Muscle of back (tissue), 11 donors: ENCODE measurements around the gene TFPI. TPM values are rescaled to one million over a fixed set of nuclear protein-coding genes. Genes with fewer than 3 reads are reported as not detected.

ENCODE experiments used
- DNase-seq, 3 donors: peaks; one replicate each; pipeline versions ENCODE4 v3.0.0 to v3.0.0-alpha.2; 2013
- polyA plus RNA-seq, 10 donors: library from polyadenylated mRNA; unstranded; fragments of 120-200 nt; gene quantifications; one replicate each; pipeline ENCODE4 v1.2.1, GENCODE V29; 2013; ENCODE audit not compliant: insufficient read length in 10 of 10

Gene TFPI
- polyA plus RNA-seq, 10 donors, result 29.1 to 68.3 (median 54.0) TPM

DNA sequence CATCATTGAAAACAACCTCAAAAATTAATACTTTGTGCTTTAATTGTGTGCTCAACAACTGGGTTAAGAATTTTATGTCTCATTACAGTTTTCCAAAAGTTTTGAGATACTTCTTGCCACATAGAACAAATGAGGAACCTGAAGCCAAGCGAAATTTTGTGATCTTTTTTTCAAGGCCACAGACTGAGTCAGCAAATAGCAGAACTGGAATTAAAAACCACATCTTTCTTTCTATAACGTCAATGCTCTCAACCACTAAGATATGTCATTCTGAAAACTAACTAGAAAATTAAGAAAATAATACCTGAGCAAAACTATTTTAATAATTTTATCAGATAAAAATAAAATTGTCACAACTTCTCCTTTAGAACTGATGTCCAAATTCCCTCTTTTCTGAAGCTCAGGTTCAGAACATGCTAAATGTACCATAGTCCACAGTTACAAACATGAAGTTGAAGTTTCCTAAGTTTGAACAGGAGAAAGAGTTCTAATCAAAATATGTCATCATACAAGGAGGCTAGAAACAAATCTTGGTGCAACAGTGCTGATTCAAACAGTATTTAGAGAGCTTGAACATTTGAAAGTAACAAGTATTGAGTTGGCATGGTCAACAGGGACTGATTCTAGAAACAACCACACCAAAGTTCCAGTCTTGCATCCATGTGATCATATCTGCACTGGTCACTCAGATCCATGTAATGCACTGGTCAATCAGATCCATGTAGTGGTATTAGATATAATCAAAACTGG, 78.6 kb downstream of the TFPI start:
- no peak for DNase-seq

DNA sequence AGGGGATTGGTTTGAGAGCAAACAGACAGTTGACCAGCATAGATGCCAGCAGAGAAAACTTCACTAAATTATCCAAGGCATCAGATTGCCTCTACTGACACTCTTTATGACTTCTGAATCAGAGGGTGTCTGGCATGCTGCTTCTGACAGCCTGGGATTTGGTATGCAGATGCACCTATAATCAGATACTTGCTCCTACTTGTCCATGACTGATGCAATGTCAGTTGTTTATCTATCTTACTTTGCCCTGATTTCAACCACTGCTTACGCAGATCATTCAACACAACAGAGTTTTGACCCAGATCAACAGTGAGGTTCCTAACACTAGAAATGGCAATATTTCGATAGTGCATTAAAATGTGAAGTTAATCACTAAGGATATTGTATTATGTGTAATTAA, 83.5 kb downstream of the TFPI start:
- DNase-seq, result no peak

DNA sequence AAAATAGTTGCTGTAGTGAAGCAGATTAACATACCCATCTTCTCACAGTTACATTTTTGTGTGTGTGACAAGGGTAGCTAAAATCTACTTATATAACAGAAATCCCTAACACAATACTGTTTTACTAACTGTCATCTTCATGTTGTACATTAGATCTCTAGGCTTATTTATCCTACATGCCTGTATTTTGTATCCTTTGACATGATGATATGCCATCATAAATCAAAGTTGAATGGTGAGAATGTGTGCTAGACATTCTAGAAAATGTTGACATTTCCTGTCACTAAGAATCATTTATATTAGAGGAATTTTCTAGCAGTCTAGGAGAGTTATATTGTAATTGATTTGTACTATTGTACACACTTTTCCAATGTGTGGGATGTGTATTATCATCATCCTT, 84.7 kb downstream of the TFPI start:
- DNase-seq, result no peak

DNA sequence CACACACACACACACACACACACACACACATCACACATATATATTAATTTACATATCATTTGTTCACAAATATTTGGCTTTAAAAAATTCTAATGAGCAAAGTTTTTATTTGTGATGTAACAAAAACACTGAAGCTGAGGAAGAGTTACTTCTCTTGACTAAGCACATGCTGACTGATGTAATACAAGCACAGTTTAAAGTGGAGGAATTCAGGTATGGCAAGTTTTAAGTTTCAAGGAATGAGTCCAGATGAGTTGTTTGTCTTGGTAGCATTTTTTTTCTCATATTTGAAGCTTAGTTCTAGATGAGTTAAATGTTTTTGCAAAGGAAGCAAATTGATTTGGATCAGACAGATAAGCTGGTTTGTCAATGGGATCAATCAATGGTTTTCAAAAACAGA, 86.0 kb downstream of the TFPI start:
- no peak for DNase-seq

DNA sequence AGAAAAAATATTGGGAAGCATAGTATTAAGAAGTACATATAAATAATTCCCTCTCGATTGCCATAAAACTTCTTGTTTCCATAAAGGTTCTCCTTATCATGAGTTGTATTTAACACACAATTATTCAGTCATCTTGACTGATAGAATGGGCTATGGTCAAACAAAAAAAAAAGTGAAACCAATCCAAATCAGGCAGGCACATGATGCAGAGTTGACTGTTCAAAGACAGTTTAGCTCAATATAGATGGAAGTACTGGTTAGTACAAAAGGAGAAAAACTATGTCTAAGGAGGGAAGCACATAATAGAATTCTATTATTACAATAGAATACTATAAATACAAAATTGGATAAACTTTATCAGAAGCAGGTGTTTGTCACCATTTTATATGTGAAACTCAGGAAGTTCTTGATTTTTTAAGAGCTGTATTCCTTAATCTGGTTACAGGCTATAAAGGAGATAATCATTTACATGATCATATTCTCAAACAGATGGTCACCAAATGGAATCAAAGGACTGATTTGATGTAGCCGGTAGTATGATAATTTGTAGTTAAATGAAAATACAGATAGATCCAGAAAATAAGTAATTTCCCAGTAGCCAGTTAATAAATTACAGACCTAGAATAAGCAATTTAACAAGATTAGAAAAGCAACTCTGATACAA, 88.0 kb downstream of the TFPI start:
- DNase-seq, result no peak

DNA sequence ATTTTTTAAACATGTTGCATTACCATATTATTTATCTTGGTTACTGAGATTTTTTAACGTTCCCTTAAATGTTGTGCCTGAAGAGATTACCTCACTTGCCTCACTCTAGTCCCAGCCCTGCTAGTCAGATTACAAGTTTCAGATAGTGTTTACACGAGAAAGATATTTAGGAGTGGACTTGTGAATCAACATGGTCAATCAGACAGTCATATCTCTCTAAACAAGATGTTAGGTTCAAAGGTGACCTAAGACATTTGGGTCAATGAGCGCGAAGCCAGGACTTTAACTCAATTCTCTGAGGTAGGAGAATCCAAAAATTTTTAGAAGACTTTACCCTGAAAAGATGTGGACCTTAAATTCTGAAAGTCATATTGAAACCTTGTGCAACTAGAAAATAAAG, 91.4 kb downstream of the TFPI start:
- no peak for DNase-seq

DNA sequence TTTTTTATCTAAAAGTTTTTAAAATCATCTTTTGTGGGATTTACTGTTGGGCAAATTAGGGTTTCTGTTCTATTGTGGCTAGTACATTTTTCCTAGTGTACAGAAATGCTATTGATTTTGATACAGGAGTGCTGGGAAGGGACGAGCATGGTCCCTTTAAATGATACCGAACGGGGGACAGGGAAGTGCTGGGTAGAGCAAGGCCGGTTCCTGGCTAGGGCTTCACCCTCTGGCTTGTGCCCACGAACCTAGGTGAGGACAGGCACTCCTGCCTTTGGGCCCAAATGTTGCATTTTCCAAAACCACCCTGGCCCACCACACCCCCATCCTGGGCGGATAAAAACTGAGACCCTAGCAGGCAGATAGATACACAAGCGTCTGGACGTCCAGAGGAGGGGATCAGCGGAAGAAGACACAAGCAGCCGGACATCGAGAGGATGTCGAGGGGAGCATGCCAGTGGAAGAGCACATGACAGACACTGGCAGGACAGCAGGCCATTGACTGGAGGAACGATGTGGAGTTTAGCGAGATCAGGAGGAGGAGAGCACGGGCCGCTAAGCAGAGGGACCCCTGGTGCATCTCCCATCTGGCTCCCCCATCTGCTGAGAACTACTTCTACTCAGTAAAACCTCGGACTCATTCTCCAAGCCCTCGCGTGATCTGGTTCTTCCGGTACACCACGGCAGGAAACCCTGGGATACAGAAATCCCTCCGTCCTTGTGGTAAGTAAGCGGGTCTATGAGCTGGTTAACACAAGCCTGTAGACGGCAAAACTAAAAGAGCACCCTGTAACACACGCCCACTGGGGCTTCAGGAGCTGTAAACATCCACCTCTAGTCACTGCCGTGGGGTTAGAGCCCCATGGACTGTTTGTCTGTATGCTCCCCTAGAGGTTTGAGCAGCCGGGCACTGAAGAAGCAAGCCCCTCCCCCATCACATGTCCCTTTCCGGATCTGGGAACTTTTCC, 92.7 kb downstream of the TFPI start:
- DNase-seq, result peak in 1 of 3 donors; percentile 26

DNA sequence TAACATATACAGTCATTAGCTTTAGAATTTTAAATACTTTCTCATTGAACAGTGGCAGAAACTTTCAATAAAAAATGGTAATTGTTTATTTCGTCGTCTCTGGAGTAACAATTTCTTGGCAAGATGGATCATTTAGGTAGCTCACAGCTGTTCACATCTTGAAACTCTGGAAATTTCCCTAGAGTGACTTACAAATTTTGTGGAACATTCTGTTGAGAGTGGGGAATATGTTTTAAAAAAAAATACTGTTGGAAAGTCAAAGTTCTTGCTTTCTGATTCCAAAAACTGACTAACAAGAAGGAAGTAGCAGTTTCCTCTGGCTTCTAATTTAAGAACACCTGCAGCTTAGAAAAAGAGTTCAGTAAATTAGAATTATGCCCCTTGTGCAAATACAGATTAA, 95.0 kb downstream of the TFPI start:
- DNase-seq, result peak; percentile 34 to 76 (median 52)

DNA sequence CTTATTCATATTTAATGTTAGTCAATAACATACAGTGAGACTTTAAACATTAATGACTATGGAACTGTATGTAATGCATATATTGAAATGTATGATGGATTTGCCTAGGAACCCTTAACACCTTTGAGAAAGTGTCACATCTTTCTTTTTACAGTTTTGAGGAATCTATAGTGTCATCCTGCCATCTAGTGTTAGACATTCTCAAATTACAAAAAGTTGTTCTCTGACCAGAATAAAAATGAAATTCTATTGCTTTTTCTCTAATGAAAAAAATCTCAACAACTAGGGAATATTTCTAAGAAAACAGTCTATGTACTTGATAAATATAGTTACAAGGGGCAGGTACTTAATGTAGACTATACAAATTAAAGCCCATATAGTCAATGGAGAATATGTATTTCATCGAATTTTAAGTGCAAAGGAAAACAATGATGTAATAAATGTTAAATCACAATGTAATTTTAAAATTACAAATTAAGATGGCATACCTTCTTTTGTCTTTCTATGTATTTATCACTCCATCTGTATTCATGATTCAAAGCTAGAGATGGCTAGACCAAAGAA, 101.1 kb downstream of the TFPI start:
- DNase-seq, result peak in 1 of 3 donors; percentile 58

DNA sequence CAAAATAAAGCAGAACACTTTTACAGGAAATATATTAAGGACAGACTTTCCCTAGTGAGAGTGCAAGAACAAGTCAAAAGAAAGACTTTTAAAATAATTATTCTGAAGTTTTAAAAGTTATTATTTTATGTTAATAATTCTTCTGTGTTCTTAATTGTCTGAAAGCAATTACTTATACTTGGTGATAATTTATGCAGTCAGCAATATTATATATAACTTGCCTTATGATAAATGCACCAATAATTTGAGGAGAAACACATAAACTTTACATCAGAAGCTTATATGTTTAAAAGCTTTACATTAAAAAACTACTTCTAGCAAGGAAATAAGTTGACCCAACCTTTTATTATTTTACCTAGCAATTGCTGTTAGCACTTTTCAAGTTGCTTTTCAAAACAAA, 102.7 kb downstream of the TFPI start:
- no peak for DNase-seq

DNA sequence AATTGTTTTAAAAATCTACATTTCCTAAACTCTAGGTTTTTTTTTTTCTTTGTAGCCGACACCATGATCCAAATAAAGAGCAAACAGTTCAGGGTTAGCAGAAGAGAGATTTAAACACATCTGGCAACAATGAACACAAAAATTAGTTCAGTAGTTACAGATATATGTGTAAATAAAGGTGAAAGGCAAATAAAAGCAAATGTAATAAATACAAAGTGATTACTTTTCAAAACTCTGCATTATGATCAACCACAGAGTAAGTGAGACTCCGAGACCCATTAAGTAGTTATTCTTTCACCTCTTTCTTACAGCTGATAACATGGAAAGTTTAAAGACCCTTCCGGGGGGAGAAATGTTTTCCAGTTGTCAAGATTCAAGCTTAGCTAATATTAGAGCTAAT, 106.9 kb downstream of the TFPI start:
- peak in 1 of 3 donors; percentile 67 for DNase-seq

DNA sequence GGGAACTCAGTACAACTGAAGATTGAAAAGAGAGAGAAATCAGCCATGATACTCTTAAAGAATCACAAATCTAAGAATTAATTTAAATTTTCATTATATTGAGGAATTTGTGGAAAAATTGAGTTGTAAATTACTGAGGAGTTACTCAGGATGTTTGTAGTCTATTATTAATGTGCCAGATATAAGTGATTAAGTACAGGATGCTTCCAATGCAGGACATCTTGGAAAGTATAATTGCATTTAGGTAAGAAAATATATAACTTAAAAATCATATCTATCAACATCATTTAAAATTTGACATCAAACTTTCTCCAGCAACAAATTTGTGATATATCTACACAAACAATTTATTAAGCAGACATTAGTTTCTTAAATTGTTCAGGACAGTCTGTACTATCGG, 107.5 kb downstream of the TFPI start:
- DNase-seq, result peak in 1 of 3 donors; percentile 65

DNA sequence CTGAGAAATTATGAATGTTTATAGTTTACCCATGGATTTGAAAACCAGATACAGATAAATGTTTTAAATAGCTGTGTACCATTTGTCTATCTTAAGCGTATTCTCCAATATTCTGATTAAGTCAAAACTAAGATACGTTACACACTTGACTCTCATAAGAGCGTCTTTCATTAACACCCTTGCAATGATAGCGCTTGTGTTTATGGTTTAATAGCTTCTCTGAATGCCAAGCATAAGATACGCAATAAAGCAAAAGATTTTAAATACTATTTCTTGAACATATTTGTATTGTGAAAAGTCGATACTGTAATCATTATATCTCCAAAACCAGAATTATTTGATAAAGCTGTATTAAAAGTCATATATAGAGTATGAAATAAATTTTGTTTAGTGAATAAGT, 109.2 kb downstream of the TFPI start:
- peak in 1 of 3 donors; percentile 43 for DNase-seq

DNA sequence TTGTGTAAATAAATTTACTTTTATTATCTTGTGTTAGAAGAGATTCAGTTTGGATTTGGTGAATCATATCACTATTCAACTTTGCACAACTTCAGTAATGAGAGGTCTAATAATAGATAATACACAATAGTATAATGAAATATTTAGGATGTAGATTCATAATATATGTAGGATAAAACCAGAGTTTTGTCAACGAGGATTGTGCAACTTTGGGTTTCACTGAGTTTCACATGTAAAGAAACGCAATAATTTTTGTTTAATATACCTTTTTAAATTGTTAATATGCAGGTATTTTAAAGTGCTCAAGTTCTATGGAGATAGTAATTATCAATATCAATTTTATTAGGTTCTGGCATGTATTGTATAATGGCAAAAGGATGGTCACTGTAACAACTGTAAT, 111.5 kb downstream of the TFPI start:
- no peak for DNase-seq

DNA sequence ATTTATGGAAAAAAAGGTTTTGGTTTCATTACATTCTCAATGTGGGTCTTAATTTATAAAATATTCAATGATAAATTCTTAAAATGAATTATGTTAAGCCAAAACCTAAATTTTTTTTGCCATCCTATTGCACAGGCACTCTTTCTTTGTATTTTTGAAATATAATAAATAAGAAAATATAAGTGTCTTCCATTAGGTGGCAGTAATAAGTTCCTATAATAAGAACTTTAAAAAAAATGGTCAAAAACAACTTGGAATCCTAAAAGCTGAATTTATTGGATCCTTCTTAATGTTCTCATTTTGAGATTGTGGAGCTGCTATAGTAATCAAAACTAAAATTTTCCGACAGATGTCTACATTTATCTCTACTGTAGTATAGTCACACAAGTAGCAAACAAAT, 111.9 kb downstream of the TFPI start:
- no peak for DNase-seq

DNA sequence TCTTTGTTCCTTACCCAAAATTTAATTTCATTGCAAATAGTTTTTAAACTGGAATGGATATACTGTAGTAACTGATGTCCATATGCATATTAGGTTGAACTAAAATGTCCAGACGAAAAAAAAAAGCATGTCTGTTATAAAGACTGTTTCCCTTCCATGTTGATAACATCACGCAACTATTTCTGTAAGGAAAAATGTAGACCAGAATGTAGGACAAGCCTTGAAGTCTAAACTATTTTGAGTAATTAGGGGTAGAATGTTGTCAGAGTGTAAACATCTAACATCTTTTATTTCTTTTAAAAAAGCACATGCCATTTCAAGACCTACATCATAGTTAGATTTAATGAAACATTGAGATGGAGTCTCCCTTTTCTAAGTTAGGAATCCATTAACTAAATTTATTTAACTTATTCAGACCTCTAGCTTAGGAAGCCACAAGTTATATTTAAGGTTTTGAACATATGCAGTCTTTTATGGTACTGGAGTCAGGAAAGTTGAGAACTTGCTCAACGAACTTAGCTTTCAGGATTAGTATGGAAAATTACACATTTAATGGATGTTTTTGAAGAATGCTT, 114.0 kb downstream of the TFPI start:
- DNase-seq, result no peak

DNA sequence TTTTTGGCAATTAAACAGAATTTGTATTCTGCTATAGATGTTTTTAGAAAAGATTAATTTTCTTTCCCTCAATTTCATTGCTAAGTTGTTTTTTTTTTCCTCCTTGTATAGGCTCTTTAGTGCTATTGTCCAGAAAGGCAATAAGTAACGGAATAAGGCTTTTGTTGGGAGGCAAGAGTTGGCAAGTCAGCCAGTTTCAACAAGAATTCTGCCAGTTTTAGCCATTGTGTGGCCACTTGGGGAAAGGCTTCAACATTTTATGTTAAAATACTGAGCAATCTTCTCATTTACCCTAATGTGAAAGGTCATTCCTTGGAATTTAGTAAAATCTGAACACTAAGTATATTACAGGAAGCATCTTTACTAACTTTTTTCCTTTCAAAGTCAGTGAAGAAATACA, 115.8 kb downstream of the TFPI start:
- peak in 1 of 3 donors; percentile 20 for DNase-seq

DNA sequence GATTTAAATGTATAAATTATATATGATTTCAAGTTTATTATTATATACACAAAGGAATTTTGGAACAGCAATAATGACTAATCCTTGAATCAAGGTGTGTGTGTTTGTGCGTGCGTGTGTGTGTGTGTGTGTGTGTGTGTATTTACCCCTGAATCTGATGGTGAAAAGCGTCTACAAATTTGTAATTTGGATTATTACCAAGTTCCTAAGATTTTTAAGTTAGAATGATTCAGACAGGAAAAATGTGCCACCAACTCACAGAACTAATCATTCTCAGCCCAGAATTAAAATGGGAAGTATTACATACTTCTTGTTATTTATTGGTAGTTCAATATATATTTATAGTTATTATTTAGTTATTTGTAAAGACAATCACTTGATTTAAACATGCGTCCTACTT, 118.5 kb downstream of the TFPI start:
- DNase-seq, result no peak

DNA sequence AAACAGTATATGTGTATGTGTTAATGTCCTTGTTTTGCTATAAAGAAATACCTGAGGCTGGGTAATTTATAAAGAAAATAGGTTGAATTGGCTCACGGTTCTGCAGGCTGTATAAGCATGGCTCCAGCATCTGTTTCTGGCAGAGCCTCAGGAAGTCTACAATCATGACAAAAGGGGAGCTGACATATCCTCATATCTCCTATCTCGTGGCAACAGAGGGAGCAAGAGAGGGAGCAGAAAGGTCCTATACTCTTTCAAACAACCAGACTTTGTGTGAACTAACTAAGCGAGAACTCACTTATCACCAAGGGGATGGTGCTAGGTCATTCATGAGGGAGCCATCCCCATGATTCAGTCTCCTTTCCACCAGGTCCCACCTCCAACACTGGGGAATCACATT, 119.2 kb downstream of the TFPI start:
- DNase-seq, result no peak

DNA sequence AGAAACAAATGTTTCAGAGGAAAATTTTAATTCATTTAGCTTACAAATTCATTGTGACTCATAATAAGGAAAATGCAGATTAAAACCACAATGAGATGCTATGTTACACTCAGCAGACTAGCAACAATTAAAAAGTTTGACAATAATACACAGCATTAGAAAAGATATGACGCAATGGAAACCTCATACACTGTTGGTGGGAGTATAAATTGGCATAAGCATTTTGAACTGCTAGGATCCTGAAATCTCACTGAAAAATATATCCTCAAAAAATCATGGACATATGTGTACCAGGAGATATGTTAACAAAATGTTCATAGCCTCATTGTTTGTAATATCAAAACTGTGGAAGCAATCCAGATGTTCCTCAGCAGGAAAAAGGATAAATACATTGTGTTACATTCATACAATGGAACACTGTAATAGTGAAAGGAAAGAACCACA, 119.9 kb downstream of the TFPI start:
- DNase-seq, result peak in 1 of 3 donors; percentile 33

DNA sequence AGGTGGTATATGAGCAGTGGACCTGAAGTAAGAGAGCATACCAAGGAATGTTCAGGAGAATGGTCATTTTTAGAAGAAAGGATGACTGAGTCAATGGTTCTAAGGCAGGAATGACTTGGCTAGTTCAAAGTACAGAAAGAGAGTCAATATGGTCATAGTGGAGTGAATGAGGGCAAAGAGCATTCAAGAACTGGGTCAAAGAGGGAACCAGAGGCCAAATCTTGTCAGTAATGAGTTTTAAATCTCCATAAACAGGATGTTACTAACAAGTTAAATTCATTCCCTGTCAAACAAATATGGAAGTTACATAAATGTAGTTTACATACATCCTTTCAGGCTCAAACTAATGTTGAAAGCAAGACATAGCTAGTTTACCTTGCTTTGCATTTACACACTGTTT, 122.3 kb downstream of the TFPI start:
- no peak for DNase-seq

DNA sequence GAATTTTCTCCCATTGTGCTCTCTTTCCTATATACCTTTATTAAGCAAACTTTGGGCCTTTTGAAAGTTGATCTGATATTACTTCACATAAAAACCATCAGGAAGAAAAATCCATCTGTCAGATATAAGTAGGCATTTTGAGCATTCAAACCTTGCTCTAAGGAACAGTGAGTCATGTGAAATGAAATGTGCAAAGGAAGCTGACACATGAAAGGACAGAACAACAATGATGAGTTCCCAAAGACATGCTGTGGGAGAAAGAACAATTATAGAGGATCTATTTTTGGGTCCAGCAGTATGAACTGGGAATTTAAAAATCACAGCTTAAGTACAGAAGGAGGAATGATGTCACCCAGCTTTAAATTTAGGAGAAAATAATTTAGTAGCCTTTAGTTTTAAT, 124.2 kb downstream of the TFPI start:
- DNase-seq, result peak in 1 of 3 donors; percentile 60
